SK-N-SH (cell line): ENCODE data around the gene GLYR1. TPM values are rescaled to one million over a fixed set of nuclear protein-coding genes. Genes with fewer than 3 reads are reported as not detected.

ENCODE experiments used
- CTCF ChIA-PET: fragments of 300-600, 350-600 bp; formaldehyde crosslinking; extraction: SDS; loops from one replicate; lab custom pipeline; 2021; lab: Yijun Ruan, JAX
- POLR2A ChIA-PET: fragments of 350-600 bp; sonication (Branson Sonifier 250); formaldehyde crosslinking; extraction: SDS; loops from one replicate; lab custom pipeline; 2020; ENCODE audit warnings: antibody characterized with exemption, inconsistent platforms; lab: Yijun Ruan, JAX
- DNase-seq: peaks from one replicate; pipeline ENCODE4 v3.0.0; 2012
- H2AFZ ChIP-seq: fragments of 200-600 bp; sonication (generic); 2 replicates; pipeline ENCODE4 v1.8.1; 2016; ENCODE audit warnings: antibody characterized with exemption, mild to moderate bottlenecking, low read depth
- H3F3A ChIP-seq: fragments of 200-600 bp; sonication (generic); replicated peaks from 2 replicates; pipeline ENCODE3; 2016; ENCODE audit warnings: antibody characterized with exemption, mild to moderate bottlenecking; ENCODE audit not compliant: insufficient read depth
- H3K27ac ChIP-seq, 2 experiments: fragments of 200-500 bp in 1 of 2; fragments of 200-600 bp in 1 of 2; sonication (Bioruptor generic) in 1 of 2; sonication (generic), shearing (Covaris generic) in 1 of 2; 2 replicates each; pipeline versions ENCODE4 v1.5.1 to v1.6.1; 2014 to 2016; ENCODE audit warnings: low read depth in 2 of 2, inconsistent platforms in 1 of 2, low read length in 1 of 2, mild to moderate bottlenecking in 1 of 2, mixed read lengths in 1 of 2
- H3K27me3 ChIP-seq: fragments of 200-600 bp; sonication (generic), shearing (Covaris generic); 2 replicates; pipeline ENCODE4 v1.6.1; 2016; ENCODE audit warnings: mixed run types; ENCODE audit not compliant: insufficient read depth
- H3K36me3 ChIP-seq, 2 experiments: fragments of 200-500 bp in 1 of 2; fragments of 200-600 bp in 1 of 2; sonication (Bioruptor generic) in 1 of 2; sonication (generic) in 1 of 2; replicated peaks in 1 of 2; 2 replicates each; pipeline versions ENCODE3 to v1.5.1; 2014 to 2016; ENCODE audit warnings: low read length in 1 of 2, mild to moderate bottlenecking in 1 of 2; ENCODE audit not compliant: insufficient read depth in 2 of 2, control insufficient read depth in 1 of 2
- H3K4me1 ChIP-seq, 2 experiments: fragments of 200-500 bp in 1 of 2; fragments of 200-600 bp in 1 of 2; sonication (Bioruptor generic) in 1 of 2; sonication (generic), shearing (Covaris generic) in 1 of 2; 2 replicates each; pipeline versions ENCODE4 v1.5.1 to v1.6.1; 2014 to 2016; ENCODE audit warnings: low read depth in 1 of 2, low read length in 1 of 2, mixed run types in 1 of 2; ENCODE audit not compliant: insufficient read depth in 2 of 2, control insufficient read depth in 1 of 2
- H3K4me2 ChIP-seq: fragments of 200-600 bp; sonication (generic), shearing (Covaris generic); 2 replicates; pipeline ENCODE4 v1.6.1; 2017; ENCODE audit warnings: mixed run types
- H3K4me3 ChIP-seq, 2 experiments: fragments of 200-500 bp in 1 of 2; fragments of 200-600 bp in 1 of 2; sonication (Bioruptor generic) in 1 of 2; sonication (generic), shearing (Covaris generic) in 1 of 2; 2 replicates each; pipeline versions ENCODE4 v1.5.1 to v1.8.1; 2014 to 2016; ENCODE audit warnings: low read depth in 2 of 2, inconsistent platforms in 1 of 2, low read length in 1 of 2, mild to moderate bottlenecking in 1 of 2, mixed read lengths in 1 of 2, moderate library complexity in 1 of 2
- H3K79me2 ChIP-seq: fragments of 200-600 bp; sonication (generic); 2 replicates; pipeline ENCODE4 v1.8.1; 2017; ENCODE audit warnings: mild to moderate bottlenecking; ENCODE audit not compliant: insufficient read depth
- H3K9ac ChIP-seq: fragments of 200-600 bp; sonication (generic); 2 replicates; pipeline ENCODE4 v1.6.1; 2017; ENCODE audit warnings: mixed run types
- H3K9me2 ChIP-seq: fragments of 200-600 bp; sonication (generic); 2 replicates; pipeline ENCODE4 v1.6.1; 2017; ENCODE audit warnings: mixed run types
- H3K9me3 ChIP-seq: fragments of 200-600 bp; sonication (generic); 2 replicates; pipeline ENCODE4 v1.6.1; 2017; ENCODE audit warnings: mixed run types, mild to moderate bottlenecking, moderate library complexity
- H4K20me1 ChIP-seq: fragments of 200-600 bp; sonication (generic); 2 replicates; pipeline ENCODE4 v1.6.1; 2017; ENCODE audit warnings: mild to moderate bottlenecking, mixed run types; ENCODE audit not compliant: insufficient read depth
- CHD2 ChIP-seq: fragments of 150-350 bp; IDR thresholded peaks from 2 replicates; pipeline ENCODE4 v1.6.1; 2018; ENCODE audit warnings: low read length; ENCODE audit not compliant: partially characterized antibody
- CTCF ChIP-seq: fragments of 200-600 bp; sonication (generic); IDR thresholded peaks from 2 replicates; pipeline ENCODE4 v1.6.1; 2017; ENCODE audit warnings: antibody characterized with exemption, mild to moderate bottlenecking, moderate library complexity
- EZH2phosphoT487 ChIP-seq: fragments of 200-600 bp; sonication (generic); IDR thresholded peaks from 2 replicates; pipeline ENCODE4 v1.6.1; 2017; ENCODE audit warnings: low read depth, mixed run types, mild to moderate bottlenecking, antibody characterized with exemption, moderate library complexity, borderline replicate concordance
- FOXM1 ChIP-seq: IDR thresholded peaks from 2 replicates; pipeline ENCODE4 v1.4.0; 2012; ENCODE audit warnings: low read depth, mild to moderate bottlenecking
- GABPA ChIP-seq: IDR thresholded peaks from 2 replicates; pipeline ENCODE4 v1.4.0; 2012; ENCODE audit warnings: low read depth, mild to moderate bottlenecking
- MEF2A ChIP-seq: IDR thresholded peaks from 2 replicates; pipeline ENCODE4 v1.4.0; 2012; ENCODE audit warnings: low read depth, borderline replicate concordance
- NFIC ChIP-seq: IDR thresholded peaks from 2 replicates; pipeline ENCODE4 v1.4.0; 2012; ENCODE audit warnings: borderline replicate concordance
- NRF1 ChIP-seq: IDR thresholded peaks from 2 replicates; pipeline ENCODE4 v1.6.1; 2012; ENCODE audit warnings: low read depth, mild to moderate bottlenecking, low read length
- PBX3 ChIP-seq: IDR thresholded peaks from 2 replicates; pipeline ENCODE4; 2012
- POLR2AphosphoS5 ChIP-seq: IDR thresholded peaks from 2 replicates; pipeline ENCODE4 v1.6.1; 2012; ENCODE audit warnings: low read depth, low read length
- RAD21 ChIP-seq: IDR thresholded peaks from 2 replicates; pipeline ENCODE4 v1.6.1; 2012; ENCODE audit warnings: mild to moderate bottlenecking, low read length
- RCOR1 ChIP-seq: fragments of 150-350 bp; IDR thresholded peaks from 2 replicates; pipeline ENCODE4 v1.6.1; 2017; ENCODE audit warnings: antibody characterized with exemption, low read length
- RXRA ChIP-seq: IDR thresholded peaks from 2 replicates; pipeline ENCODE4 v1.4.0; 2012; ENCODE audit warnings: low read depth, mild to moderate bottlenecking, borderline replicate concordance
- SIN3A ChIP-seq: IDR thresholded peaks from 2 replicates; pipeline ENCODE4 v1.6.1; 2012; ENCODE audit warnings: low read depth, mild to moderate bottlenecking, low read length, moderate library complexity, borderline replicate concordance
- TAF1 ChIP-seq: IDR thresholded peaks from 2 replicates; pipeline ENCODE4 v1.6.1; 2012; ENCODE audit warnings: low read depth, mild to moderate bottlenecking, low read length, moderate library complexity, borderline replicate concordance
- TCF12 ChIP-seq: IDR thresholded peaks from 2 replicates; pipeline ENCODE4 v1.4.0; 2012
- TEAD4 ChIP-seq: IDR thresholded peaks from 2 replicates; pipeline ENCODE4 v1.4.0; 2012; ENCODE audit warnings: mild to moderate bottlenecking, borderline replicate concordance; ENCODE audit not compliant: insufficient read depth
- YY1 ChIP-seq: IDR thresholded peaks from 2 replicates; pipeline ENCODE4 v1.4.0; 2012; ENCODE audit warnings: low read depth, mild to moderate bottlenecking
- WGBS: methylation state at CpG from one replicate; pipeline ENCODE4 v1.1.6; 2017; ENCODE audit warnings: low lambda C conversion rate; 5-methylcytosine and 5-hydroxymethylcytosine counted together
- polyA plus RNA-seq, 3 experiments: library from polyadenylated mRNA; depleted of rRNA; stranded (reverse); fragments of >200 nt; gene quantifications; 2 replicates each; pipeline ENCODE4 v1.2.3, GENCODE V29; 2012

The GLYR1 gene
- polyA plus RNA-seq, 1 of the 3 experiments (the other 2 are of a cell fraction) = 40.1 TPM

- no peak overlapping the region for H3K4me2 ChIP-seq
- H3K36me3 ChIP-seq = peaks cover 0 to 43% of the 10 kb centered on the region in 2 experiments
- H3K9me3 ChIP-seq = no peaks in the 10 kb centered on the region
- no peak overlapping the region for H2AFZ ChIP-seq
- no peaks in the 10 kb centered on the region for H3K4me1 ChIP-seq
- CTCF ChIA-PET = interaction anchor here (1.0 kb wide), 1 partner anchor 65 kb away, joined by 3 read pairs; no protein-coding TSS in a partner anchor
- H3K27me3 ChIP-seq = no peaks in the 10 kb centered on the region
- no peak overlapping the region for H3K27ac ChIP-seq
- H3F3A ChIP-seq = no peaks in the 10 kb centered on the region
- WGBS = 87% methylated on average over 11 of the region's 12 CpGs
- no peaks in the 10 kb centered on the region for H4K20me1 ChIP-seq
- no peak overlapping the region for H3K9ac ChIP-seq
- H3K9me2 ChIP-seq = no peaks in the 10 kb centered on the region
- TF ChIP-seq EZH2phosphoT487 = no peak
- TF ChIP-seq RAD21 = no peak
- no peak for TF ChIP-seq RCOR1
- no peak for TF ChIP-seq SIN3A
- no peak for TF ChIP-seq FOXM1
- TF ChIP-seq TAF1 = no peak
- no peak for TF ChIP-seq CTCF
- no peak for TF ChIP-seq YY1
- no peak for TF ChIP-seq POLR2AphosphoS5
- TF ChIP-seq PBX3 = no peak
- no peak for TF ChIP-seq RXRA
- TF ChIP-seq GABPA = no peak
- no peak for TF ChIP-seq TCF12
- no peak for TF ChIP-seq MEF2A
- no peak for TF ChIP-seq CHD2
- TF ChIP-seq NFIC = no peak
- TF ChIP-seq TEAD4 = no peak
- no peak for TF ChIP-seq NRF1
- no peak for DNase-seq
- POLR2A ChIA-PET = no interaction called here
- H3K4me3 ChIP-seq = no peak overlapping the region
- no peaks in the 10 kb centered on the region for H3K79me2 ChIP-seq
These were observed 44.8 kb upstream of the GLYR1 start for GRCh38 chr16:4891886-4892216.
